Measurements from ENCODE around the gene DAPK2.

Gene DAPK2

DNA sequence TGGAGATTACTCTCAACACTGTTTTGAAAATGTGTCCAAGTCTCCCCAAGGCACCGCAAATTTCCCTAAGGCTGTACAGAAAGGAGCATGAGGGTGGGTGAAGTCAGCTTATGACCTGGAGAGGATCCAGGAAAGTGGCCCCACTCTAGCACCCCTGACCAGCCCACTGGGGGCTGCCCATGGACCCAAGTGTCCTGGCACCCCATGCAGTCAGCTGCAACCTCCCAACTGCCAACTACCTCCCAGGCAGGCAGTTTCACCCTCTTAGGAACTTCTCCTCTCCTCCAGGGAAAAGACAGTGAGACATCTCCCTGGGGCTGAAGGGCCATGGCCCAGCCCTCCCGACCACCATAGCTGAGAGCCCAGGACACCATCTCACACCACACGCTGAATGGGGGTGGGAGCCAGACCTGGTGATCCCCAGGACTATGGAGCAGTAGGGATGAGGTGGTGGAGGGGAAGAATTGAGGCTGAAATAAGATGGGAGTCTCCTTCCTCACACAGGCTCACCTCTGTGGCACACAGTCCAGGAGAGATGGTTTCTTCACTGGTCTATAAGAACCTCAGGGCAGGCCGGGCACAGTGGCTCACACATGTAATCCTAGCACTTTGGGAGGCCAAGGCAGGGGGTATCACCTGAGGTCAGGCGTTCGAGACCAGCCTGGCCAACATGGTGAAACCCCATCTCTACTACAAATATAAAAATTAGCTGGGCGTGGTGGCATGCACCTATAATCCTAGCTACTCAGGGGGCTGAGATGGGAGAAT lies 104.4 kb downstream of the DAPK2 start:
- no peak for ATAC-seq
- TF ChIP-seq, protein P1, sequence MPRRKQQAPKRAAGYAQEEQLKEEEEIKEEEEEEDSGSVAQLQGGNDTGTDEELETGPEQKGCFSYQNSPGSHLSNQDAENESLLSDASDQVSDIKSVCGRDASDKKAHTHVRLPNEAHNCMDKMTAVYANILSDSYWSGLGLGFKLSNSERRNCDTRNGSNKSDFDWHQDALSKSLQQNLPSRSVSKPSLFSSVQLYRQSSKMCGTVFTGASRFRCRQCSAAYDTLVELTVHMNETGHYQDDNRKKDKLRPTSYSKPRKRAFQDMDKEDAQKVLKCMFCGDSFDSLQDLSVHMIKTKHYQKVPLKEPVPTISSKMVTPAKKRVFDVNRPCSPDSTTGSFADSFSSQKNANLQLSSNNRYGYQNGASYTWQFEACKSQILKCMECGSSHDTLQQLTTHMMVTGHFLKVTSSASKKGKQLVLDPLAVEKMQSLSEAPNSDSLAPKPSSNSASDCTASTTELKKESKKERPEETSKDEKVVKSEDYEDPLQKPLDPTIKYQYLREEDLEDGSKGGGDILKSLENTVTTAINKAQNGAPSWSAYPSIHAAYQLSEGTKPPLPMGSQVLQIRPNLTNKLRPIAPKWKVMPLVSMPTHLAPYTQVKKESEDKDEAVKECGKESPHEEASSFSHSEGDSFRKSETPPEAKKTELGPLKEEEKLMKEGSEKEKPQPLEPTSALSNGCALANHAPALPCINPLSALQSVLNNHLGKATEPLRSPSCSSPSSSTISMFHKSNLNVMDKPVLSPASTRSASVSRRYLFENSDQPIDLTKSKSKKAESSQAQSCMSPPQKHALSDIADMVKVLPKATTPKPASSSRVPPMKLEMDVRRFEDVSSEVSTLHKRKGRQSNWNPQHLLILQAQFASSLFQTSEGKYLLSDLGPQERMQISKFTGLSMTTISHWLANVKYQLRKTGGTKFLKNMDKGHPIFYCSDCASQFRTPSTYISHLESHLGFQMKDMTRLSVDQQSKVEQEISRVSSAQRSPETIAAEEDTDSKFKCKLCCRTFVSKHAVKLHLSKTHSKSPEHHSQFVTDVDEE (CRISPR knock-in tag; IDR thresholded peaks at IDR 0.05): no peak
- TF ChIP-seq ZFP3 (CRISPR knock-in tag; IDR thresholded peaks at IDR 0.05) (no peak), BACH2 (CRISPR knock-in tag; IDR thresholded peaks at IDR 0.05; ENCODE audit: borderline replicate concordance) (no peak), TOX (CRISPR knock-in tag; IDR thresholded peaks at IDR 0.05; ENCODE audit: borderline replicate concordance) (no peak), PPARA (CRISPR knock-in tag; IDR thresholded peaks at IDR 0.05; ENCODE audit: borderline replicate concordance) (no peak), ZNF565 (CRISPR knock-in tag; conservative IDR thresholded peaks at IDR 0.05; ENCODE audit: low read depth) (no peak), ESRRG (CRISPR knock-in tag; IDR thresholded peaks at IDR 0.05) (no peak)

DNA sequence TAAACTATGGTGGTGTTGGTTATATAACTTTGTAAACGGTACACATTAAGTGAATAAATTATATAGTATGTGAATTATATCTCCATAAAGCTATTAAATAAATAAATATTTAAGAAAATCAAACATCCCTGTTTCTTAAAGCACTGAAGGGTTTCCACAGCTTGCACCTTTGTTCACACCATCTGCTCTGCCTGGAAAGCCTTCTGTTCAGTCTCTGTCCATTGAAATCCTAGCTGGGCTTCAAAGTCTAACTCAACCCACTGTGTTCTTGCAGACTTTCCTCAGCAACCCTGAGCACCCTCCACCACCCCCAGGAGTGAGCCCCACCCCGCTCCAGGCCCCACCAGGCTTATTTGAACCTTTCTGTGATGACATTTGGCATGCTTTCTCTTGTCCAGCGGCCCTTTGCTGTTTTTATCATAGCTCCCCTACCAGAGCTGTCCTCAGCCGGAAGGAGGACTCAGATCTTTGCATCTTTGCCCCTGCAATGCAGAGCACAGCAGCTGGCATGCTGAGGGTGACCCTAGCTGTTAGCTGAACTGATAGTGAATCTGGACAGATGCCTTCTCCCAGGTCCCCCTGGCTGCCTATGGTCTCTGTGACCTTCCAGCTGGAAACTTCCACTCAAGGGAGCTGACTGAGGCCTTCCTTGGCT lies 105.2 kb downstream of the DAPK2 start:
- TF ChIP-seq ARNTL (CRISPR knock-in tag; IDR thresholded peaks at IDR 0.05; ENCODE audit: borderline replicate concordance, low read depth) (no peak), ZFP30 (CRISPR knock-in tag; IDR thresholded peaks at IDR 0.05) (no peak), CSDC2 (CRISPR knock-in tag; IDR thresholded peaks at IDR 0.05) (no peak), ISL1 (CRISPR knock-in tag; IDR thresholded peaks at IDR 0.05) (no peak), GLIS3 (CRISPR knock-in tag; IDR thresholded peaks at IDR 0.05) (no peak), ESRRG (CRISPR knock-in tag; IDR thresholded peaks at IDR 0.05) (no peak), ZNF8 (CRISPR knock-in tag; IDR thresholded peaks at IDR 0.05) (no peak)
- TF ChIP-seq, protein P2, sequence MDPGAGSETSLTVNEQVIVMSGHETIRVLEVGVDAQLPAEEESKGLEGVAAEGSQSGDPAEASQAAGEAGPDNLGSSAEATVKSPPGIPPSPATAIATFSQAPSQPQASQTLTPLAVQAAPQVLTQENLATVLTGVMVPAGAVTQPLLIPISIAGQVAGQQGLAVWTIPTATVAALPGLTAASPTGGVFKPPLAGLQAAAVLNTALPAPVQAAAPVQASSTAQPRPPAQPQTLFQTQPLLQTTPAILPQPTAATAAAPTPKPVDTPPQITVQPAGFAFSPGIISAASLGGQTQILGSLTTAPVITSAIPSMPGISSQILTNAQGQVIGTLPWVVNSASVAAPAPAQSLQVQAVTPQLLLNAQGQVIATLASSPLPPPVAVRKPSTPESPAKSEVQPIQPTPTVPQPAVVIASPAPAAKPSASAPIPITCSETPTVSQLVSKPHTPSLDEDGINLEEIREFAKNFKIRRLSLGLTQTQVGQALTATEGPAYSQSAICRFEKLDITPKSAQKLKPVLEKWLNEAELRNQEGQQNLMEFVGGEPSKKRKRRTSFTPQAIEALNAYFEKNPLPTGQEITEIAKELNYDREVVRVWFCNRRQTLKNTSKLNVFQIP (CRISPR knock-in tag; IDR thresholded peaks at IDR 0.05; ENCODE audit: borderline replicate concordance, low read depth): no peak
- TF ChIP-seq, protein P1 (CRISPR knock-in tag; IDR thresholded peaks at IDR 0.05): no peak
- no peak for ATAC-seq

DNA sequence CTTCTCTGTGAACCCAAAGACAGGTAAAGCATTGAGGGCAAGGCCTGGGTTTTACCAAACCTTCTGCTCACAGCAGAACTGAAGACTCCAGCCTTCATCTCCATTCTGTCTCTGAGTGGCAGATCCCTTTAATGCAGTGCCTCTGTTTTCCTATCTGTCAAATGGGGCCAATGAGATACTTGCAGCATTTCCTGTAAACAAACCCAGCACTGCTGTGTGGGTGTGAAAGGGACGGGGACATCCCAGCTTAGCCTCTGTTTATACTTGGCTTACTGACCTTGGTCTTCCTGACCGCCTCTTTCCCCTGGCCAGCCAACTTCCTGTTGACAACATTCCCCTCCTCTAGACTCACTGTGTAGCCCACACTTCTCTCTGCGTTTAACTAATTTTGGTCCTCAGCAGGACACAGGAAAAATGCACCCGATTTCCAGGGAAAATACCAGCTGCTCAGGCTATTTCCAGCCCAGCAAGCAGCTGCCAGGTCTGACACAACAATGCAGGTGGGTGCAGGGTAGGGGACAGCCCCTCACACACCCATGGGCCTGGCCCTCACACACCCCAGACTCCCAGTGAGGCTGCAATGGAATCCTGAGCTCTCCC lies 106.7 kb downstream of the DAPK2 start:
- peak; percentile 58 for ATAC-seq
- TF ChIP-seq SNAI2 (CRISPR knock-in tag; IDR thresholded peaks at IDR 0.05): no peak
- TF ChIP-seq ZC3H10 (CRISPR knock-in tag; IDR thresholded peaks at IDR 0.05): no peak
- TF ChIP-seq ESRRG (CRISPR knock-in tag; IDR thresholded peaks at IDR 0.05): no peak

DNA sequence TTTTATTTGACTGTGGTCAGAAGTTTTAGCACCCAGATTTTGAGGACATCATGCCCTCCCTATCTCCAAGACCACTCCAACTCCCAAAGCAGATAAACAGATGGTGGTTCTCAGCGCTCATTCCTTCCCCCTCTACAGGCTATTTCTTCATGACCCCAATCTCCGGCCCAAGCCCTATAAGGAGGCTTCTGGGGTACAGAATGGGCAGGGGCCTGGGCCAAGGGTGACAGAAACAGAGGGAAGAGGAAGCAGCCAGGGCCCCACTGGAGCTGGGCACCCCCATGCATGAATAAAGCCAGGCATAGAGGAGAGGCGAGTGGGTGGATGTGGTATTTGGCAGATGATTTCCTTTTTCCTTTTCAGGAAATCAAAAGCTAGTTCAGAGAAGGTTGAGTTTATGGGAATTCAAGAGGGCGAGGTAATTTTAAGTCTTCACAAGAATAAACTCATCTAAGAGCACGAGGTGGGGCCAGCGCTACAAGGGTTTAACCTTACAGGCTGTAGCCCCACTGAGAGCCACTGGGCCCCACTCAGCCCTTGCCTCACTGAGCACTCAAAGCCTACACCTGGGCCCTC lies 107.7 kb downstream of the DAPK2 start:
- ATAC-seq: no peak; the same call in 2 of the 3 replicates
- TF ChIP-seq CSDC2 (CRISPR knock-in tag; IDR thresholded peaks at IDR 0.05) (no peak), SNAI2 (CRISPR knock-in tag; IDR thresholded peaks at IDR 0.05) (no peak), ZC3H10 (CRISPR knock-in tag; IDR thresholded peaks at IDR 0.05) (no peak), ZNF565 (CRISPR knock-in tag; conservative IDR thresholded peaks at IDR 0.05; ENCODE audit: low read depth) (no peak), RARB (CRISPR knock-in tag; IDR thresholded peaks at IDR 0.05) (no peak), ZFP30 (CRISPR knock-in tag; IDR thresholded peaks at IDR 0.05) (no peak), ZNF8 (CRISPR knock-in tag; IDR thresholded peaks at IDR 0.05) (no peak), TOX (CRISPR knock-in tag; IDR thresholded peaks at IDR 0.05; ENCODE audit: borderline replicate concordance) (no peak), ARNTL (CRISPR knock-in tag; IDR thresholded peaks at IDR 0.05; ENCODE audit: borderline replicate concordance, low read depth) (no peak), OSR1 (CRISPR knock-in tag; IDR thresholded peaks at IDR 0.05) (no peak)
- TF ChIP-seq, protein P3, sequence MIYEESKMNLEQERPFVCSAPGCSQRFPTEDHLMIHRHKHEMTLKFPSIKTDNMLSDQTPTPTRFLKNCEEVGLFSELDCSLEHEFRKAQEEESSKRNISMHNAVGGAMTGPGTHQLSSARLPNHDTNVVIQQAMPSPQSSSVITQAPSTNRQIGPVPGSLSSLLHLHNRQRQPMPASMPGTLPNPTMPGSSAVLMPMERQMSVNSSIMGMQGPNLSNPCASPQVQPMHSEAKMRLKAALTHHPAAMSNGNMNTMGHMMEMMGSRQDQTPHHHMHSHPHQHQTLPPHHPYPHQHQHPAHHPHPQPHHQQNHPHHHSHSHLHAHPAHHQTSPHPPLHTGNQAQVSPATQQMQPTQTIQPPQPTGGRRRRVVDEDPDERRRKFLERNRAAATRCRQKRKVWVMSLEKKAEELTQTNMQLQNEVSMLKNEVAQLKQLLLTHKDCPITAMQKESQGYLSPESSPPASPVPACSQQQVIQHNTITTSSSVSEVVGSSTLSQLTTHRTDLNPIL (CRISPR knock-in tag; IDR thresholded peaks at IDR 0.05; ENCODE audit: low read depth): no peak
- TF ChIP-seq, protein P1 (CRISPR knock-in tag; IDR thresholded peaks at IDR 0.05): no peak
- TF ChIP-seq, protein P2 (CRISPR knock-in tag; IDR thresholded peaks at IDR 0.05; ENCODE audit: borderline replicate concordance, low read depth): no peak
